Keratinocyte (primary cell): Measurements from ENCODE around the gene GSTA3. TPM values are rescaled to one million over a fixed set of nuclear protein-coding genes. Genes with fewer than 3 reads are reported as not detected.

Experiments used
- DNase-seq: peaks from one replicate; pipeline ENCODE4 v3.0.0-alpha.2; 2011; ENCODE audit warnings: low read depth, missing footprints, low spot score
- FAIRE-seq: peaks from 2 replicates; lab custom pipeline; 2011; peaks lifted over from hg19 to GRCh38; lab: Jason Lieb, UNC
- H2AFZ ChIP-seq: 2 replicates; pipeline ENCODE4 v1.6.0; 2012; ENCODE audit warnings: low read length, control low read depth, inconsistent platforms; ENCODE audit not compliant: control insufficient read depth
- H3K27ac ChIP-seq: 2 replicates; pipeline ENCODE4 v1.5.1; 2011; ENCODE audit warnings: low read length; ENCODE audit not compliant: control insufficient read depth, insufficient read depth
- H3K27me3 ChIP-seq: 3 replicates; pipeline ENCODE4 v1.6.0; 2011; ENCODE audit warnings: low read length; ENCODE audit not compliant: control insufficient read depth, insufficient read depth; ENCODE audit errors: extremely low read depth
- H3K36me3 ChIP-seq, 2 experiments: 2 replicates in 1 of 2; 3 replicates in 1 of 2; pipeline ENCODE4 v1.5.1; 2011; ENCODE audit warnings: low read length in 2 of 2, mild to moderate bottlenecking in 1 of 2; ENCODE audit not compliant: control insufficient read depth in 2 of 2, insufficient read depth in 2 of 2; ENCODE audit errors: extremely low read depth in 1 of 2
- H3K4me1 ChIP-seq: 3 replicates; pipeline ENCODE4 v1.5.1; 2011; ENCODE audit warnings: low read length; ENCODE audit not compliant: control insufficient read depth, insufficient read depth; ENCODE audit errors: extremely low read depth
- H3K4me2 ChIP-seq: 3 replicates; pipeline ENCODE4 v1.6.0; 2011; ENCODE audit warnings: low read depth, low read length; ENCODE audit not compliant: control insufficient read depth, insufficient read depth; ENCODE audit errors: extremely low read depth
- H3K4me3 ChIP-seq, 3 experiments: fragments of 200-600 bp in 1 of 3; sonication (generic) in 1 of 3; 2 replicates in 2 of 3; 3 replicates in 1 of 3; pipeline ENCODE4 v1.5.1; 2011 to 2016; ENCODE audit warnings: low read length in 3 of 3, mild to moderate bottlenecking in 3 of 3, control low read depth in 2 of 3, inconsistent platforms in 1 of 3, low read depth in 1 of 3, mixed read lengths in 1 of 3, mixed run types in 1 of 3, moderate library complexity in 1 of 3; ENCODE audit not compliant: control insufficient read depth in 2 of 3, insufficient read depth in 2 of 3; ENCODE audit errors: extremely low read depth in 1 of 3
- H3K79me2 ChIP-seq: 2 replicates; pipeline ENCODE4 v1.6.0; 2012; ENCODE audit warnings: low read length; ENCODE audit not compliant: control insufficient read depth, insufficient read depth
- H3K9ac ChIP-seq: 3 replicates; pipeline ENCODE4 v1.6.0; 2011; ENCODE audit warnings: low read length; ENCODE audit not compliant: control insufficient read depth, insufficient read depth; ENCODE audit errors: extremely low read depth
- H3K9me1 ChIP-seq: 3 replicates; pipeline ENCODE4 v1.6.0; 2011; ENCODE audit warnings: low read length; ENCODE audit not compliant: control insufficient read depth, insufficient read depth; ENCODE audit errors: extremely low read depth
- H3K9me3 ChIP-seq: 2 replicates; pipeline ENCODE4 v1.5.1; 2012; ENCODE audit warnings: low read depth, low read length; ENCODE audit not compliant: control insufficient read depth
- H4K20me1 ChIP-seq: 3 replicates; pipeline ENCODE4 v1.6.0; 2011; ENCODE audit warnings: low read length; ENCODE audit not compliant: control insufficient read depth, insufficient read depth; ENCODE audit errors: extremely low read depth
- EZH2 ChIP-seq: IDR thresholded peaks from one replicate; pipeline ENCODE4 v1.6.1; 2012; ENCODE audit warnings: inconsistent platforms, mild to moderate bottlenecking, low read length, moderate library complexity
- dilution Hi-C: fragments of 300-500 bp; cut with MboI; formaldehyde crosslinking; loops from one replicate; pipeline ENCODE4 v1.7.0; 2020; ENCODE audit warnings: low sequenced_read_pairs; ENCODE audit not compliant: extremely low pct_ligation_motif_present
- polyA plus RNA-seq, 5 experiments: library from polyadenylated mRNA; depleted of rRNA in 3 of 5; stranded (reverse) in 3 of 5; stranded (forward) in 1 of 5; unstranded in 1 of 5; fragments of >200 nt; gene quantifications; 1 replicate in 1 of 5; 2 replicates in 3 of 5; 3 replicates in 1 of 5; pipeline versions ENCODE4 v1.2.1 to v1.2.3, GENCODE V29; 2011 to 2012; ENCODE audit warnings: missing spikeins in 2 of 5, low read depth in 1 of 5, low replicate concordance in 1 of 5
- TF ChIP-seq, protein P1 (sequence below), 3 experiments: IDR thresholded peaks in 1 of 3; conservative IDR thresholded peaks in 1 of 3; optimal IDR thresholded peaks in 1 of 3; 2 replicates in 2 of 3; 3 replicates in 1 of 3; pipeline versions ENCODE3 to v1.5.1; 2011; ENCODE audit warnings: low read length in 3 of 3, mild to moderate bottlenecking in 3 of 3, moderate library complexity in 2 of 3, control low read depth in 1 of 3, inconsistent platforms in 1 of 3; ENCODE audit not compliant: insufficient read depth in 2 of 3; ENCODE audit errors: extremely low read depth in 1 of 3

The GSTA3 gene
- polyA plus RNA-seq, 1 donor (not counting 4 experiments of a cell fraction or from before 2014, with no cell fraction given) = not detected

- Histone ChIP-seq H3K4me3 (no peak overlapping the region), H4K20me1 (no peaks in the 10 kb centered on the region), H3K27me3 (no peaks in the 10 kb centered on the region), H3K27ac (no peak overlapping the region), H3K4me1 (no peaks in the 10 kb centered on the region), H3K9me1 (no peaks in the 10 kb centered on the region), H3K4me2 (no peak overlapping the region), H3K9me3 (no peaks in the 10 kb centered on the region), H3K79me2 (no peaks in the 10 kb centered on the region), H2AFZ (no peak overlapping the region), H3K36me3 (no peaks in the 10 kb centered on the region), H3K9ac (no peak overlapping the region)
- DNase-seq (no peak), FAIRE-seq (no peak)
- TF ChIP-seq, protein P1, sequence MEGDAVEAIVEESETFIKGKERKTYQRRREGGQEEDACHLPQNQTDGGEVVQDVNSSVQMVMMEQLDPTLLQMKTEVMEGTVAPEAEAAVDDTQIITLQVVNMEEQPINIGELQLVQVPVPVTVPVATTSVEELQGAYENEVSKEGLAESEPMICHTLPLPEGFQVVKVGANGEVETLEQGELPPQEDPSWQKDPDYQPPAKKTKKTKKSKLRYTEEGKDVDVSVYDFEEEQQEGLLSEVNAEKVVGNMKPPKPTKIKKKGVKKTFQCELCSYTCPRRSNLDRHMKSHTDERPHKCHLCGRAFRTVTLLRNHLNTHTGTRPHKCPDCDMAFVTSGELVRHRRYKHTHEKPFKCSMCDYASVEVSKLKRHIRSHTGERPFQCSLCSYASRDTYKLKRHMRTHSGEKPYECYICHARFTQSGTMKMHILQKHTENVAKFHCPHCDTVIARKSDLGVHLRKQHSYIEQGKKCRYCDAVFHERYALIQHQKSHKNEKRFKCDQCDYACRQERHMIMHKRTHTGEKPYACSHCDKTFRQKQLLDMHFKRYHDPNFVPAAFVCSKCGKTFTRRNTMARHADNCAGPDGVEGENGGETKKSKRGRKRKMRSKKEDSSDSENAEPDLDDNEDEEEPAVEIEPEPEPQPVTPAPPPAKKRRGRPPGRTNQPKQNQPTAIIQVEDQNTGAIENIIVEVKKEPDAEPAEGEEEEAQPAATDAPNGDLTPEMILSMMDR (optimal IDR thresholded peaks at IDR 0.05 in 1 of 3, IDR thresholded peaks at IDR 0.05 in 1 of 3, conservative IDR thresholded peaks at IDR 0.05 in 1 of 3; ENCODE audit: extremely low read depth in 1 of 3, insufficient read depth in 2 of 3, low read length in 3 of 3) = no peak
- TF ChIP-seq EZH2 = no peak
- dilution Hi-C loops = no loop called here
Observed at GRCh38 chr6:52937908-52938307, 28.4 kb upstream of the GSTA3 start.

- TF ChIP-seq, protein P1 (optimal IDR thresholded peaks at IDR 0.05 in 1 of 3, IDR thresholded peaks at IDR 0.05 in 1 of 3, conservative IDR thresholded peaks at IDR 0.05 in 1 of 3; ENCODE audit: extremely low read depth in 1 of 3, insufficient read depth in 2 of 3, low read length in 3 of 3) = no peak
- no peak for TF ChIP-seq EZH2
- no peak for DNase-seq
- Histone ChIP-seq H3K27me3 (no peaks in the 10 kb centered on the region), H2AFZ (no peak overlapping the region), H3K36me3 (no peaks in the 10 kb centered on the region), H3K4me3 (no peak overlapping the region), H4K20me1 (no peaks in the 10 kb centered on the region), H3K79me2 (no peaks in the 10 kb centered on the region), H3K27ac (no peak overlapping the region), H3K4me1 (peaks cover 9% of the 10 kb centered on the region), H3K9ac (no peak overlapping the region), H3K9me3 (no peaks in the 10 kb centered on the region), H3K4me2 (no peak overlapping the region), H3K9me1 (no peaks in the 10 kb centered on the region)
- dilution Hi-C loops = no loop called here
- FAIRE-seq = no peak
Observed at GRCh38 chr6:52933778-52934177, 24.3 kb upstream of the GSTA3 start.
